Activated naive CD4-positive, alpha-beta T cell (primary cell): ENCODE results near the gene KIAA0586.

ENCODE experiments used
- DNase-seq, 4 experiments: peaks; one replicate each; lab custom pipeline; 2025; lab: John Stamatoyannopoulos, UW

Gene KIAA0586

DNA sequence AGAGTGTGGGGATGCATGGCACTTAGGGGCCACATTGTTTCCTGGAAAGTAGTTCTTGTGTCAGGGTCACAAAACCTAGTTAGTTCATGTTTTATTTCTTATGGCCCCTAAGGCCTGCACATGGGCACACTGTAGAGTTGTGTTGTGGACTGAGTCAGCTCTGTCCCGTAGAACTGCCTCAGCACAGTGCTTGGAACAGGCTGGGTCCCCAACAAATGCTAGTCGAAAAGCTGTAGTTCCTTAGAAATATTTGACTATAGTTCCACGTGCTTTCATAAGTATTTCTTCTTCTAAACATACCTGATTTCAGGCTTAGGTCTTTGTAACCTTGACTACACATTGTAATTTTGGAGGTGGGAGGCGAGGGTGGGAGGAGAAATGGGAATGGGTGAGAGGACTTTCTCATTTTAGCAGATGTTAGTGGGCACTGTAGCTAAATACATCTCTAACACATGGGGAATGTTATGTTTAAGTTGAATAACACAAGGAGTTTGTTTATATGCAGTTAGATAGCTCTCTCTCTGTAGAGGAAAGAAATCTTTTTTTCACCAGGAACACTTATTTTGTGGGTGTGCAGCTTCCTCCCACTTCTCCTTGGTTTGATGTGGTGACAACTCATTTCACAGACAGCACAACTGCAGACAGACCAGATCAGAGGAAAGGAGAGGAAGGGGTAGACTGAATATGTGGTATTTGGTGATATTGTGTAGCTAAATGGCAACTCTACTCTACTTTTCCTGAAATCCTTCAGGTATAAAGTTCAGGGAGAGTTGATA is 170.7 kb downstream of the KIAA0586 start:
- DNase-seq: no peak

DNA sequence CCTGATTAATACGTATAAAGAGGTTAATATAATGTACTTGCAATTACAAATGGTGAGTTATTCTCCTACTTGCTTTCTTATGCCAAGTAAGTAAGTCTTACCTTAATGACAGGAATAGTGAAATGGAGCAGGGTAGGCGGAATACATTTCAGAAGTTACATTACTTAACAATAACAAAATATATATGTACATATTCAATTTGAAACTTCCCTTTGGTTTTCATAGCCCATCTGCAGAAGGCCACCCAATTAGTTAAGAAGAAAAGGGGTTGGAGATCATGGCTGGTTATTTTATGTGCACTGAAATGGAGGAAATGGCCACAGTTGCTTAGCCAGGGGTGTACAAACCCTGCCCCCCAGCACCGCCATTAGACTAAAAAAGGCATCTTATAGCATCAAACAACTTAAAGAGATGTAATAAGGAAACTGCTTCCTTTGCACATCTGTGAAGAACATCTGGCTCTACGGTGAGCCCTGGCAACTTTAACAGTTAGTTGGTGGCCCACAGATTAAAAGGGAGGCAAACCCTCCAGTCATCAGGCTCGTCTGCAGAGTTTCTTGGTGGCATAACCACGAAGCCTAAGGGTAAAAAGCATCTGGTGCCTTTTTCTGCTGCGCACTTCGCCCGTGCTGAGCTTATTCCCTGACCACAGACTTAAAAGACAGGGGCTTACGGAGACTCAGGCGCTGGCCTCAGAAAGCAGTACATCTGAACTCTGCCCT is 171.4 kb downstream of the KIAA0586 start:
- no peak for DNase-seq

DNA sequence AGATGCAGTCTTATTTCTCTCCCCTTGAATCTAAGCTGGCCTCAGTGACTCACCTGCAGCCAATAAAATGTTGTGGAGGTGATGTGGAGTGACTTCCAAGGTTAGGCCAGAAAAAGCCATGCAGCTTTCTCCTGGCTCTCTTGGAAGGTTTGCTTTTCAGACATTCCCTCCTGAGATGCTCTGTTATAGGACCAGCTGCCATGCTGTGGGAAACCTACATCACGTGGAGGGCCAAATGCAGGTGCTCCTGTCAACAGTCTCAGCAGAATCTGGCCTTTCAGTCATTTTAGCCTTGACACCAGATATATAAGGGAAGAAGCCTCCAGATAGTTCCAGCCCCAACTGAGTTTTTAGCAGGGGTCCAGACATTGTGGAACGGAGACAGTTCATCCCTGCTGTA is 172.2 kb downstream of the KIAA0586 start:
- no peak for DNase-seq
